K562 (cell line): ENCODE measurements around the gene MAGEB2. TPM values are rescaled to one million over a fixed set of nuclear protein-coding genes. Genes with fewer than 3 reads are reported as not detected.

ENCODE experiments used
- PHF20 ChIP-seq: fragments of 450-650 bp; IDR thresholded peaks from 2 replicates; pipeline ENCODE4 v1.6.1; 2018; ENCODE audit not compliant: partially characterized antibody
- PHF8 ChIP-seq: fragments of 200-600 bp; sonication (generic); IDR thresholded peaks from 2 replicates; pipeline ENCODE4 v1.6.1; 2012; ENCODE audit warnings: mixed run types, mild to moderate bottlenecking, inconsistent platforms, low read length, moderate library complexity, borderline replicate concordance
- POLR2AphosphoS5 ChIP-seq: IDR thresholded peaks from 2 replicates; pipeline ENCODE4 v1.6.1; 2011; ENCODE audit warnings: mild to moderate bottlenecking, low read depth, low read length, moderate library complexity; ENCODE audit not compliant: control insufficient read depth, insufficient read depth
- POLR2B ChIP-seq: fragments of 450-650 bp; IDR thresholded peaks from 2 replicates; pipeline ENCODE4 v1.6.1; 2018; ENCODE audit warnings: low read depth; ENCODE audit not compliant: partially characterized antibody
- PRMT5 ChIP-seq: sonication (generic); formaldehyde crosslinking; IDR thresholded peaks from 2 replicates; pipeline ENCODE4 v1.5.0; 2020; ENCODE audit warnings: missing genetic modification reagents
- RCOR1 ChIP-seq, 2 experiments: IDR thresholded peaks; 2 replicates each; pipeline ENCODE4 v1.6.1; 2012; ENCODE audit warnings: low read depth in 2 of 2, low read length in 2 of 2, borderline replicate concordance in 1 of 2, improper control_type of control experiment in 1 of 2
- TAF9B ChIP-seq: fragments of 450-650 bp; IDR thresholded peaks from 2 replicates; pipeline ENCODE4 v1.6.1; 2018; ENCODE audit warnings: mild to moderate bottlenecking; ENCODE audit not compliant: partially characterized antibody
- U2AF2 ChIP-seq: fragments of 200-400 bp; formaldehyde crosslinking; optimal IDR thresholded peaks from 2 replicates; pipeline ENCODE3; 2017; ENCODE audit warnings: low read depth, mild to moderate bottlenecking, low read length
- ZBTB7A ChIP-seq: IDR thresholded peaks from 2 replicates; pipeline ENCODE4 v1.6.1; 2011; ENCODE audit warnings: low read depth, mild to moderate bottlenecking, low read length, moderate library complexity, borderline replicate concordance; ENCODE audit not compliant: control insufficient read depth
- ZNF146 ChIP-seq: IDR thresholded peaks from one replicate; pipeline ENCODE4 v1.6.1; 2018; ENCODE audit warnings: missing compliant biosample characterization; ENCODE audit not compliant: unreplicated experiment
- ZNF324 ChIP-seq: fragments of 250-450 bp; sonication (Bioruptor Pico); IDR thresholded peaks from 2 replicates; pipeline ENCODE4 v1.4.0; 2020; ENCODE audit warnings: mild to moderate bottlenecking
- ZNF609 ChIP-seq: sonication (generic); formaldehyde crosslinking; IDR thresholded peaks from 2 replicates; pipeline ENCODE4 v1.8.1; 2023; ENCODE audit warnings: missing genetic modification reagents, mild to moderate bottlenecking, borderline replicate concordance
- ZNF639 ChIP-seq, 2 experiments: fragments of 200-800 bp in 1 of 2; sonication (Bioruptor generic) in 1 of 2; sonication (generic) in 1 of 2; formaldehyde crosslinking in 1 of 2; IDR thresholded peaks in 1 of 2; conservative IDR thresholded peaks in 1 of 2; 2 replicates each; pipeline versions ENCODE4 v1.5.0 to v1.6.1; 2016 to 2020; ENCODE audit warnings: missing compliant biosample characterization in 1 of 2, missing genetic modification characterization in 1 of 2, missing genetic modification reagents in 1 of 2
- polyA plus RNA-seq, 8 experiments: library from polyadenylated mRNA; depleted of rRNA in 4 of 8; stranded (reverse) in 5 of 8; unstranded in 3 of 8; fragments of >200 nt; fragmentation: Nextera tagmentation in 2 of 8; fragmentation: Illumina TruSeq in 1 of 8; extraction: Ambion mirVana in 2 of 8; extraction: Trizol in 1 of 8; gene quantifications; 2 replicates each; pipeline versions ENCODE4 v1.2.1 to v1.2.3, GENCODE V29; 2011 to 2014; ENCODE audit warnings: inconsistent platforms in 1 of 8, missing spikeins in 1 of 8
- total RNA-seq, 7 experiments: library from RNA; depleted of rRNA in 6 of 7; stranded (reverse); fragments of >200 nt in 6 of 7; fragmentation: Illumina TruSeq in 2 of 7; extraction: Trizol in 2 of 7; gene quantifications; 2 replicates each; pipeline versions ENCODE4 v1.2.1 to v1.2.3, GENCODE V29; 2011 to 2021; ENCODE audit warnings: low replicate concordance in 1 of 7
- TF ChIP-seq, protein P1 (sequence below), 3 experiments: IDR thresholded peaks in 2 of 3; conservative IDR thresholded peaks in 1 of 3; 2 replicates each; pipeline ENCODE4 v1.5.1; 2011 to 2012; ENCODE audit warnings: low read length in 3 of 3, mild to moderate bottlenecking in 3 of 3, control low read depth in 2 of 3, improper control_type of control experiment in 1 of 3, inconsistent platforms in 1 of 3, low read depth in 1 of 3, mixed read lengths in 1 of 3, moderate library complexity in 1 of 3; ENCODE audit not compliant: insufficient read depth in 2 of 3
- TF ChIP-seq, protein P2 (sequence below): fragments of 200-800 bp; sonication (Bioruptor generic); IDR thresholded peaks from 2 replicates; pipeline ENCODE4 v1.6.1; 2017; ENCODE audit warnings: missing genetic modification characterization, missing compliant biosample characterization

Gene MAGEB2
- total and polyA plus RNA-seq, 9 of the 15 experiments (the other 6 are each of a cell fraction or from before 2014, with no cell fraction given): 21.6 to 277 (median 88.8) TPM

DNA sequence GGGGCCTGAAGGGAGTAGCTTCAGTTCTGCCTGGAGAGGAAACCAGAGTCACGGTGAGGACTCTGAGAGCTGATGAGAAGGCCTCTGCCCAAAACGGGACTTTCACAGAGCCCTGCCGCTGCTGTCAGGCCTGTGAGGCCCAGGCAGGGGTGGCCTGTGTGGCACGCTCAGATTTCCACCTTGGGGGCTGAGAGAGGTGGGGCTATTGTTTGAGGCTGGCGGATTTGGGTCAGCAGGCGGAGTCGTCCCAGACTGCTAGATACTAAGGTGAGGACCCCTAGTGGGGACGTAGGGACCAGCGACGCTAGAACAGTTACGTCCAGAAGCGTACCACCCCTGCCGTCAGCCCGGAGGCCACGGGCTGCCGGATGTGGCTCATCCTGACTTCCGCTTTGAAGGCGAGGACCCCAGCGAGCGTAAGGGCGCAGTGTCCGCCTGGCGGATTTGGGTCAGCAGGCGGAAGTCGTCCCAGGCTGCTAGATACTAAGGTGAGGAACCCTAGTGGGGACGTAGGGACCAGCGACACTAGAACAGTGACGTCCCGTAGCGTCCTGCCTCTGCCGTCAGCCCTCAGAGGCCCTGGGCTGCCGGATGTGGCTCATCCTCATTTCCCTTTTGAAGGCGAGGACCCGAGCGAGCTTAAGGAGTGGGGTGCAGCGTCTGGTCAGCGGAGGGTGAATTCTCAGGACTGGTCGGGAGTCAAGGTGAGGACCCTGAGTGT lies 31.6 kb downstream of the MAGEB2 start, which contains the start of gene MAGEB1 (continued):
- TF ChIP-seq, protein P1, sequence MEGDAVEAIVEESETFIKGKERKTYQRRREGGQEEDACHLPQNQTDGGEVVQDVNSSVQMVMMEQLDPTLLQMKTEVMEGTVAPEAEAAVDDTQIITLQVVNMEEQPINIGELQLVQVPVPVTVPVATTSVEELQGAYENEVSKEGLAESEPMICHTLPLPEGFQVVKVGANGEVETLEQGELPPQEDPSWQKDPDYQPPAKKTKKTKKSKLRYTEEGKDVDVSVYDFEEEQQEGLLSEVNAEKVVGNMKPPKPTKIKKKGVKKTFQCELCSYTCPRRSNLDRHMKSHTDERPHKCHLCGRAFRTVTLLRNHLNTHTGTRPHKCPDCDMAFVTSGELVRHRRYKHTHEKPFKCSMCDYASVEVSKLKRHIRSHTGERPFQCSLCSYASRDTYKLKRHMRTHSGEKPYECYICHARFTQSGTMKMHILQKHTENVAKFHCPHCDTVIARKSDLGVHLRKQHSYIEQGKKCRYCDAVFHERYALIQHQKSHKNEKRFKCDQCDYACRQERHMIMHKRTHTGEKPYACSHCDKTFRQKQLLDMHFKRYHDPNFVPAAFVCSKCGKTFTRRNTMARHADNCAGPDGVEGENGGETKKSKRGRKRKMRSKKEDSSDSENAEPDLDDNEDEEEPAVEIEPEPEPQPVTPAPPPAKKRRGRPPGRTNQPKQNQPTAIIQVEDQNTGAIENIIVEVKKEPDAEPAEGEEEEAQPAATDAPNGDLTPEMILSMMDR (IDR thresholded peaks at IDR 0.05 in 2 of 3, conservative IDR thresholded peaks at IDR 0.05 in 1 of 3; ENCODE audit: insufficient read depth in 2 of 3, low read depth in 1 of 3, low read length in 3 of 3): peak; percentile 71 to 84 (median 75)
- TF ChIP-seq PHF8 (peak; percentile 54; the same call in 1 of the 2 replicates), TAF9B (peak; percentile 41), PRMT5 (CRISPR knock-in tag) (no peak), POLR2B (peak; percentile 48), RCOR1 (IDR thresholded peaks at IDR 0.05; ENCODE audit: borderline replicate concordance in 1 of 2, low read depth in 2 of 2, low read length in 2 of 2) (0 out of 4 replicates have a peak, but pooled peaks of 1 of the 2 experiments have one; percentile 5), U2AF2 (no peak), POLR2AphosphoS5 (0 out of 2 replicates have a peak, but pooled peaks have one; percentile 39), ZNF146 (CRISPR knock-in tag) (no peak), ZNF609 (CRISPR knock-in tag) (no peak), ZBTB7A (peak; percentile 47; the same call in 1 of the 2 replicates), ZNF639 (CRISPR knock-in tag; conservative IDR thresholded peaks at IDR 0.05 in 1 of 2, IDR thresholded peaks at IDR 0.05 in 1 of 2) (peak in 1 of 2 experiments; percentile 66; a peak in 1 of 4 replicates), ZNF324 (no peak), PHF20 (peak; percentile 84)
- TF ChIP-seq, protein P2, sequence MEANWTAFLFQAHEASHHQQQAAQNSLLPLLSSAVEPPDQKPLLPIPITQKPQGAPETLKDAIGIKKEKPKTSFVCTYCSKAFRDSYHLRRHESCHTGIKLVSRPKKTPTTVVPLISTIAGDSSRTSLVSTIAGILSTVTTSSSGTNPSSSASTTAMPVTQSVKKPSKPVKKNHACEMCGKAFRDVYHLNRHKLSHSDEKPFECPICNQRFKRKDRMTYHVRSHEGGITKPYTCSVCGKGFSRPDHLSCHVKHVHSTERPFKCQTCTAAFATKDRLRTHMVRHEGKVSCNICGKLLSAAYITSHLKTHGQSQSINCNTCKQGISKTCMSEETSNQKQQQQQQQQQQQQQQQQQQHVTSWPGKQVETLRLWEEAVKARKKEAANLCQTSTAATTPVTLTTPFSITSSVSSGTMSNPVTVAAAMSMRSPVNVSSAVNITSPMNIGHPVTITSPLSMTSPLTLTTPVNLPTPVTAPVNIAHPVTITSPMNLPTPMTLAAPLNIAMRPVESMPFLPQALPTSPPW (CRISPR knock-in tag): peak; percentile 49; the same call in 1 of the 2 replicates
